K562 (cell line): ENCODE results near the gene HOXB4. TPM values are rescaled to one million over a fixed set of nuclear protein-coding genes. Genes with fewer than 3 reads are reported as not detected.
A peak's percentile ranks its signal among the peaks of the same experiment; 100 is the strongest.

Experiments
- BMI1 ChIP-seq: fragments of 150-350 bp; IDR thresholded peaks from 2 replicates; pipeline ENCODE4 v1.6.1; 2014; ENCODE audit warnings: low read length
- BRF1 ChIP-seq: IDR thresholded peaks from 3 replicates; pipeline ENCODE4 v1.6.1; 2011; ENCODE audit warnings: borderline replicate concordance, mild to moderate bottlenecking; ENCODE audit not compliant: insufficient read length; ENCODE audit errors: extremely low read depth
- CHD1 ChIP-seq: fragments of 200-600 bp; sonication (generic); IDR thresholded peaks from one replicate; pipeline ENCODE4 v1.6.1; 2012; ENCODE audit warnings: mild to moderate bottlenecking, moderate library complexity, low read length, inconsistent platforms
- HIVEP1 ChIP-seq: fragments of 250-450 bp; sonication (Bioruptor Pico); IDR thresholded peaks from 2 replicates; pipeline ENCODE4 v1.4.0; 2020; ENCODE audit warnings: mild to moderate bottlenecking
- KDM1A ChIP-seq, 2 experiments: fragments of 450-650 bp; IDR thresholded peaks; 2 replicates each; pipeline ENCODE4 v1.6.1; 2016; ENCODE audit warnings: mild to moderate bottlenecking in 2 of 2
- MAFK ChIP-seq: IDR thresholded peaks from 2 replicates; pipeline ENCODE4 v1.6.1; 2011; ENCODE audit warnings: low read length, improper control_type of control experiment
- PCBP2 ChIP-seq: fragments of 200-400 bp; formaldehyde crosslinking; IDR thresholded peaks from 2 replicates; pipeline ENCODE4 v1.6.1; 2018; ENCODE audit warnings: low read length, low read depth, mild to moderate bottlenecking, moderate library complexity; ENCODE audit not compliant: poor library complexity, severe bottlenecking
- SIX5 ChIP-seq, 2 experiments: IDR thresholded peaks; 2 replicates each; pipeline ENCODE4 v1.6.1; 2011; ENCODE audit warnings: low read length in 2 of 2, borderline replicate concordance in 1 of 2, low read depth in 1 of 2, mild to moderate bottlenecking in 1 of 2, moderate library complexity in 1 of 2; ENCODE audit not compliant: insufficient read depth in 1 of 2
- SMARCE1 ChIP-seq: fragments of 450-650 bp; IDR thresholded peaks from 2 replicates; pipeline ENCODE4 v1.7.1; 2016; ENCODE audit warnings: mild to moderate bottlenecking
- STAT5A ChIP-seq: IDR thresholded peaks from 2 replicates; pipeline ENCODE4 v1.6.1; 2012; ENCODE audit warnings: low read length, inconsistent platforms, borderline replicate concordance
- TAF1 ChIP-seq: IDR thresholded peaks from 2 replicates; pipeline ENCODE4 v1.6.1; 2011; ENCODE audit warnings: mild to moderate bottlenecking, low read length, moderate library complexity; ENCODE audit not compliant: insufficient read depth, control insufficient read depth, severe bottlenecking; ENCODE audit errors: extremely low read depth
- XRCC5 ChIP-seq: fragments of 200-400 bp; formaldehyde crosslinking; IDR thresholded peaks from 2 replicates; pipeline ENCODE4 v1.6.1; 2017; ENCODE audit warnings: low read depth, mild to moderate bottlenecking, low read length
- ZFP36 ChIP-seq: fragments of 150-350 bp; IDR thresholded peaks from 2 replicates; pipeline ENCODE4 v1.6.1; 2018; ENCODE audit warnings: low read length, low read depth; ENCODE audit not compliant: partially characterized antibody
- ZNF24 ChIP-seq: fragments of 450-650 bp; IDR thresholded peaks from 2 replicates; pipeline ENCODE4 v1.6.1; 2016
- ZNF511 ChIP-seq: sonication (generic); formaldehyde crosslinking; IDR thresholded peaks from 2 replicates; pipeline ENCODE4 v1.8.0; 2022; ENCODE audit warnings: mild to moderate bottlenecking, missing genetic modification reagents
- ZNF584 ChIP-seq: fragments of 200-800 bp; sonication (Bioruptor generic); IDR thresholded peaks from 2 replicates; pipeline ENCODE4 v1.6.1; 2016; ENCODE audit warnings: low read depth, mild to moderate bottlenecking, missing genetic modification characterization, missing compliant biosample characterization
- polyA plus RNA-seq, 8 experiments: library from polyadenylated mRNA; depleted of rRNA in 4 of 8; stranded (reverse) in 5 of 8; unstranded in 3 of 8; fragments of >200 nt; fragmentation: Nextera tagmentation in 2 of 8; fragmentation: Illumina TruSeq in 1 of 8; extraction: Ambion mirVana in 2 of 8; extraction: Trizol in 1 of 8; gene quantifications; 2 replicates each; pipeline versions ENCODE4 v1.2.1 to v1.2.3, GENCODE V29; 2011 to 2014; ENCODE audit warnings: inconsistent platforms in 1 of 8, missing spikeins in 1 of 8
- total RNA-seq, 7 experiments: library from RNA; depleted of rRNA in 6 of 7; stranded (reverse); fragments of >200 nt in 6 of 7; fragmentation: Illumina TruSeq in 2 of 7; extraction: Trizol in 2 of 7; gene quantifications; 2 replicates each; pipeline versions ENCODE4 v1.2.1 to v1.2.3, GENCODE V29; 2011 to 2021; ENCODE audit warnings: low replicate concordance in 1 of 7
- TF ChIP-seq, protein P1 (sequence below), 3 experiments: IDR thresholded peaks in 2 of 3; conservative IDR thresholded peaks in 1 of 3; 2 replicates each; pipeline ENCODE4 v1.5.1; 2011 to 2012; ENCODE audit warnings: low read length in 3 of 3, mild to moderate bottlenecking in 3 of 3, control low read depth in 2 of 3, improper control_type of control experiment in 1 of 3, inconsistent platforms in 1 of 3, low read depth in 1 of 3, mixed read lengths in 1 of 3, moderate library complexity in 1 of 3; ENCODE audit not compliant: insufficient read depth in 2 of 3
- TF ChIP-seq, protein P2 (sequence below): fragments of 250-450 bp; sonication (Bioruptor Pico); IDR thresholded peaks from 2 replicates; pipeline ENCODE4 v1.5.0; 2020; ENCODE audit warnings: mild to moderate bottlenecking

Gene HOXB4
- total and polyA plus RNA-seq, 9 of the 15 experiments (the other 6 are each of a cell fraction or from before 2014, with no cell fraction given): 1.6 to 34.9 (median 14.9) TPM

- peak; percentile 84 for TF ChIP-seq ZFP36
- no peak for TF ChIP-seq SMARCE1
- no peak for TF ChIP-seq HIVEP1
- TF ChIP-seq TAF1: peak; percentile 81
- TF ChIP-seq STAT5A: no peak
- no peak for TF ChIP-seq SIX5 (IDR thresholded peaks at IDR 0.05; ENCODE audit: borderline replicate concordance in 1 of 2, insufficient read depth in 1 of 2, low read depth in 1 of 2, low read length in 2 of 2)
- TF ChIP-seq BRF1: no peak
- TF ChIP-seq ZNF511 (CRISPR knock-in tag): no peak
- TF ChIP-seq PCBP2: no peak
- no peak for TF ChIP-seq ZNF24
- TF ChIP-seq XRCC5: 0 out of 2 replicates have a peak, but pooled peaks have one; percentile 28
- TF ChIP-seq CHD1: peak; percentile 70
- TF ChIP-seq KDM1A (IDR thresholded peaks at IDR 0.05): peak in 1 of 2 experiments; percentile 5; a peak in 1 of 4 replicates
- no peak for TF ChIP-seq BMI1
- no peak for TF ChIP-seq ZNF584 (CRISPR knock-in tag)
- TF ChIP-seq, protein P1, sequence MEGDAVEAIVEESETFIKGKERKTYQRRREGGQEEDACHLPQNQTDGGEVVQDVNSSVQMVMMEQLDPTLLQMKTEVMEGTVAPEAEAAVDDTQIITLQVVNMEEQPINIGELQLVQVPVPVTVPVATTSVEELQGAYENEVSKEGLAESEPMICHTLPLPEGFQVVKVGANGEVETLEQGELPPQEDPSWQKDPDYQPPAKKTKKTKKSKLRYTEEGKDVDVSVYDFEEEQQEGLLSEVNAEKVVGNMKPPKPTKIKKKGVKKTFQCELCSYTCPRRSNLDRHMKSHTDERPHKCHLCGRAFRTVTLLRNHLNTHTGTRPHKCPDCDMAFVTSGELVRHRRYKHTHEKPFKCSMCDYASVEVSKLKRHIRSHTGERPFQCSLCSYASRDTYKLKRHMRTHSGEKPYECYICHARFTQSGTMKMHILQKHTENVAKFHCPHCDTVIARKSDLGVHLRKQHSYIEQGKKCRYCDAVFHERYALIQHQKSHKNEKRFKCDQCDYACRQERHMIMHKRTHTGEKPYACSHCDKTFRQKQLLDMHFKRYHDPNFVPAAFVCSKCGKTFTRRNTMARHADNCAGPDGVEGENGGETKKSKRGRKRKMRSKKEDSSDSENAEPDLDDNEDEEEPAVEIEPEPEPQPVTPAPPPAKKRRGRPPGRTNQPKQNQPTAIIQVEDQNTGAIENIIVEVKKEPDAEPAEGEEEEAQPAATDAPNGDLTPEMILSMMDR (IDR thresholded peaks at IDR 0.05 in 2 of 3, conservative IDR thresholded peaks at IDR 0.05 in 1 of 3; ENCODE audit: insufficient read depth in 2 of 3, low read depth in 1 of 3, low read length in 3 of 3): no peak
- TF ChIP-seq, protein P2, sequence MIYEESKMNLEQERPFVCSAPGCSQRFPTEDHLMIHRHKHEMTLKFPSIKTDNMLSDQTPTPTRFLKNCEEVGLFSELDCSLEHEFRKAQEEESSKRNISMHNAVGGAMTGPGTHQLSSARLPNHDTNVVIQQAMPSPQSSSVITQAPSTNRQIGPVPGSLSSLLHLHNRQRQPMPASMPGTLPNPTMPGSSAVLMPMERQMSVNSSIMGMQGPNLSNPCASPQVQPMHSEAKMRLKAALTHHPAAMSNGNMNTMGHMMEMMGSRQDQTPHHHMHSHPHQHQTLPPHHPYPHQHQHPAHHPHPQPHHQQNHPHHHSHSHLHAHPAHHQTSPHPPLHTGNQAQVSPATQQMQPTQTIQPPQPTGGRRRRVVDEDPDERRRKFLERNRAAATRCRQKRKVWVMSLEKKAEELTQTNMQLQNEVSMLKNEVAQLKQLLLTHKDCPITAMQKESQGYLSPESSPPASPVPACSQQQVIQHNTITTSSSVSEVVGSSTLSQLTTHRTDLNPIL (CRISPR knock-in tag): no peak
- no peak for TF ChIP-seq MAFK
- TF ChIP-seq, all 486 proteins: peak for 49
These were observed 33.7 kb downstream of the HOXB4 start (continued) for GRCh38 chr17:48544349-48545021.
